ENCODE results near the gene SBF2. TPM values are rescaled to one million over a fixed set of nuclear protein-coding genes. Genes with fewer than 3 reads are reported as not detected.

The SBF2 gene
- total RNA-seq, 1 donor: 61.2 TPM

DNA sequence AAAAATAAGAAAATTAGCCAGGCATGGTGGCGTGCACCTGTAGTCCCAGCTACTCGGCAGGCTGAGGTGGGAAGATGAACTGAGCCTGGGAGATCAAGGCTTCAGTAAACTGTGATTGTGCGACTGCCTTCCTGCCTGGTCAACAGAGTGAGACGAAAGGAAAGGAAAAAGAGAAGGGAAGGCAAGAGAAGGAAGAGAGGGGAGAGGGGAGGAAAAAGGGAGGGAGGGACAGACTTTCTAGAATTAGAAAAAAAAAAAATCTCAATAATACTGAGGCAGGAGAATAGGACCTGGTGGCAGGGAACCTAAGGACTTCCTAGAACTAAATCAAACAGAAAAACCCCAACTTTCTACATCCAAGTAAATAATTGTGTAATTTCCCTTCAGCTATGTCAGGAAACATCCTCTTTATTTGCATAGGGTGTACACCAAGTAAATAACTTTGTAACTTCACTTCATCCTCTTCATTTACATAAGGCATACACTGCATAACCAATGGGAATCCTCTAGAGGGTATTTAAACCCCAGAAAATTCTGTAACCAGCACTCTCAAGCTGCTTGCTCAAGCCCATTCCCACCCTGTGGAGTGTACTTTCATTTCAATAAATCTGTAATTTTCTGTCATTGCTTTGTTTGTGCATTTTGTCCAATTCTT lies 8.7 kb downstream of the SBF2 start:
- Histone ChIP-seq H3K27me3 (ENCODE audit: insufficient read depth, low read length) (no peaks in the 10 kb centered on the region), H2AFZ (ENCODE audit: low read length) (no peak overlapping the region), H3K36me3 (ENCODE audit: insufficient read depth, low read length) (no peaks in the 10 kb centered on the region), H4K20me1 (ENCODE audit: insufficient read depth, low read length) (peaks cover 39% of the 10 kb centered on the region), H3K4me2 (ENCODE audit: insufficient read depth, low read length) (no peak overlapping the region), H3K9me3 (ENCODE audit: low read depth, low read length) (no peaks in the 10 kb centered on the region), H3K79me2 (ENCODE audit: insufficient read depth, low read length) (peaks cover 94% of the 10 kb centered on the region), H3K27ac (ENCODE audit: low read depth, low read length) (no peak overlapping the region), H3K4me3 (ENCODE audit: insufficient read depth, low read length) (no peak overlapping the region), H3K4me1 (ENCODE audit: insufficient read depth, low read length) (peaks cover 11% of the 10 kb centered on the region)
- TF ChIP-seq, protein P1, sequence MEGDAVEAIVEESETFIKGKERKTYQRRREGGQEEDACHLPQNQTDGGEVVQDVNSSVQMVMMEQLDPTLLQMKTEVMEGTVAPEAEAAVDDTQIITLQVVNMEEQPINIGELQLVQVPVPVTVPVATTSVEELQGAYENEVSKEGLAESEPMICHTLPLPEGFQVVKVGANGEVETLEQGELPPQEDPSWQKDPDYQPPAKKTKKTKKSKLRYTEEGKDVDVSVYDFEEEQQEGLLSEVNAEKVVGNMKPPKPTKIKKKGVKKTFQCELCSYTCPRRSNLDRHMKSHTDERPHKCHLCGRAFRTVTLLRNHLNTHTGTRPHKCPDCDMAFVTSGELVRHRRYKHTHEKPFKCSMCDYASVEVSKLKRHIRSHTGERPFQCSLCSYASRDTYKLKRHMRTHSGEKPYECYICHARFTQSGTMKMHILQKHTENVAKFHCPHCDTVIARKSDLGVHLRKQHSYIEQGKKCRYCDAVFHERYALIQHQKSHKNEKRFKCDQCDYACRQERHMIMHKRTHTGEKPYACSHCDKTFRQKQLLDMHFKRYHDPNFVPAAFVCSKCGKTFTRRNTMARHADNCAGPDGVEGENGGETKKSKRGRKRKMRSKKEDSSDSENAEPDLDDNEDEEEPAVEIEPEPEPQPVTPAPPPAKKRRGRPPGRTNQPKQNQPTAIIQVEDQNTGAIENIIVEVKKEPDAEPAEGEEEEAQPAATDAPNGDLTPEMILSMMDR (IDR thresholded peaks at IDR 0.05; ENCODE audit: extremely low read depth, low read depth, low read length): no peak
- no peak for DNase-seq (ENCODE audit: insufficient read length, low spot score, missing footprints)

DNA sequence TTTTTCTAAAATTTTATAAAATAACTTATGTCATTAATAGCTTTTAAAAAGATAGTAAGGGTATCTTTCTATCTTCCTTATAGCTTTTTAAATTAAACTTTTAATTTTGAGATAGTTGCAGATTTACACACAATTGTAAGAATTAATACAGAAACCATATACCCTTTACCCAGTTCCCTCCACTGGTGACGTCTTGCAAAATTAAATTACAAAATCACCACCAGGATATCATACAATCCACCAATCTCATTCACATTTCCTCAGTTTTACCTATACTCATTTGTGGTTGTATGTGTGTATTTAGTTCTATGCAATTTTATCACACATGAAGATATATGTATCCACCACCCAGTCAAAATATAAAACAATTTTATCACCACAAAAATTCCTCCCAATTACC lies 10.0 kb downstream of the SBF2 start:
- TF ChIP-seq, protein P1 (IDR thresholded peaks at IDR 0.05; ENCODE audit: extremely low read depth, low read depth, low read length): no peak
- no peak overlapping the region for H3K4me3 ChIP-seq (ENCODE audit: insufficient read depth, low read length)
- H4K20me1 ChIP-seq (ENCODE audit: insufficient read depth, low read length): peaks cover 29% of the 10 kb centered on the region
- H3K9me3 ChIP-seq (ENCODE audit: low read depth, low read length): no peaks in the 10 kb centered on the region
- H2AFZ ChIP-seq (ENCODE audit: low read length): no peak overlapping the region
- H3K27ac ChIP-seq (ENCODE audit: low read depth, low read length): no peak overlapping the region
- H3K4me1 ChIP-seq (ENCODE audit: insufficient read depth, low read length): peaks cover 11% of the 10 kb centered on the region
- DNase-seq (ENCODE audit: insufficient read length, low spot score, missing footprints): no peak
- H3K4me2 ChIP-seq (ENCODE audit: insufficient read depth, low read length): no peak overlapping the region
- H3K79me2 ChIP-seq (ENCODE audit: insufficient read depth, low read length): peaks cover 88% of the 10 kb centered on the region
- no peaks in the 10 kb centered on the region for H3K27me3 ChIP-seq (ENCODE audit: insufficient read depth, low read length)
- H3K36me3 ChIP-seq (ENCODE audit: insufficient read depth, low read length): no peaks in the 10 kb centered on the region

DNA sequence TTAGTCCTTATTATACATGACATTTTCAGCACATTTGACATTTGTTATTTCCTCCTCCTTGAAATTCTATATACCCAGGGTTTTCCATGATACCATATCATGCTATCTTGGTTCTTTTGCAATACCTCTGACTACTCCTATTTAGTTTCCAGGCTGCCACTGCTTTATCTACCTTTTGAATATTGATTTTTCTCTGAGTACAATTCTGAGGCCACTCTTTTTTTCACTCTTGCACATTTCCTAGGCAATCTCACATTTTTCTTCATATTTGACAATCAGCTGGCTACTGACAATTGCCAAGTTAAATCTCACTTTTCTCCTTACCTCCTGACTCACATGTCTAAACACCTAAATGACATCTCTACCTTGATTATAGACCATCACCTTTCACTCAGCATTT lies 11.9 kb downstream of the SBF2 start:
- Histone ChIP-seq H3K4me3 (ENCODE audit: insufficient read depth, low read length) (no peak overlapping the region), H3K9me3 (ENCODE audit: low read depth, low read length) (no peaks in the 10 kb centered on the region), H3K79me2 (ENCODE audit: insufficient read depth, low read length) (peaks cover 80% of the 10 kb centered on the region), H3K36me3 (ENCODE audit: insufficient read depth, low read length) (no peaks in the 10 kb centered on the region), H3K27ac (ENCODE audit: low read depth, low read length) (no peak overlapping the region), H2AFZ (ENCODE audit: low read length) (no peak overlapping the region), H3K4me1 (ENCODE audit: insufficient read depth, low read length) (peaks cover 6% of the 10 kb centered on the region), H4K20me1 (ENCODE audit: insufficient read depth, low read length) (peaks cover 11% of the 10 kb centered on the region), H3K27me3 (ENCODE audit: insufficient read depth, low read length) (no peaks in the 10 kb centered on the region), H3K4me2 (ENCODE audit: insufficient read depth, low read length) (no peak overlapping the region)
- TF ChIP-seq, protein P1 (IDR thresholded peaks at IDR 0.05; ENCODE audit: extremely low read depth, low read depth, low read length): no peak
- DNase-seq (ENCODE audit: insufficient read length, low spot score, missing footprints): no peak

DNA sequence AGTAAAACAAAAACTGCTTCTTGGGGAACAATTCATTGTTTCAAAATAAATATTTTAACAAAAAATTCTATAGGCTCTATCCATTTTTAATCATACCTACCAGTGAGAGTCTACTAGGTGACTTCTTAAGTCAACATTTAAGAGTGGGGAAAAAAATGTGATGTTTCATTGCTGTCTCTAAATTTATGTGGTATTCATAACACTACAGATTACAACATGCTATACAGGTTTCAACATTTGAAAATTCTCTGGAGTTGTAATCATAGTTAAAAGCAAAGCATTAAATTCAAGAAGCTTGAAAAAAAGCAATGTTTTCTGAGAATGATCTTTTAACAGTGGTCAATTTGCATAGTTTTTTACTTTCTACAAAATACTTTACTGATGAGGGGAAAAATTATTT lies 18.3 kb downstream of the SBF2 start:
- TF ChIP-seq, protein P1 (IDR thresholded peaks at IDR 0.05; ENCODE audit: extremely low read depth, low read depth, low read length): no peak
- DNase-seq (ENCODE audit: insufficient read length, low spot score, missing footprints): no peak
- no peaks in the 10 kb centered on the region for H3K36me3 ChIP-seq (ENCODE audit: insufficient read depth, low read length)
- no peaks in the 10 kb centered on the region for H3K27me3 ChIP-seq (ENCODE audit: insufficient read depth, low read length)
- no peak overlapping the region for H3K27ac ChIP-seq (ENCODE audit: low read depth, low read length)
- H3K79me2 ChIP-seq (ENCODE audit: insufficient read depth, low read length): peaks cover 47% of the 10 kb centered on the region
- H2AFZ ChIP-seq (ENCODE audit: low read length): no peak overlapping the region
- H3K9me3 ChIP-seq (ENCODE audit: low read depth, low read length): no peaks in the 10 kb centered on the region
- peaks cover 6% of the 10 kb centered on the region for H4K20me1 ChIP-seq (ENCODE audit: insufficient read depth, low read length)
- H3K4me2 ChIP-seq (ENCODE audit: insufficient read depth, low read length): no peak overlapping the region
- H3K4me1 ChIP-seq (ENCODE audit: insufficient read depth, low read length): peaks cover 18% of the 10 kb centered on the region
- no peak overlapping the region for H3K4me3 ChIP-seq (ENCODE audit: insufficient read depth, low read length)

Measured in osteoblast (primary cell).